ENCODE measurements around the gene SNRPB.

SNRPB gene

GRCh38 chr20:2473516-2473915 is 2.9 kb upstream of the SNRPB start:
- no peak for TF ChIP-seq CTCF (IDR thresholded peaks at IDR 0.05; ENCODE audit: low read depth, low read length, missing control alignments)
- H3K4me3 ChIP-seq (replicated peaks; ENCODE audit: low read depth, low read length) = no peak overlapping the region
- peak; percentile 60 for DNase-seq (ENCODE audit: extremely low read depth, low read depth)

- no peak for DNase-seq (ENCODE audit: extremely low read depth, low read depth)
- peak overlapping the region; percentile 95 for H3K4me3 ChIP-seq (replicated peaks; ENCODE audit: low read depth, low read length)
- no peak for TF ChIP-seq CTCF (IDR thresholded peaks at IDR 0.05; ENCODE audit: low read depth, low read length, missing control alignments)
These were observed 582 bp downstream of the SNRPB start for GRCh38 chr20:2469991-2470422.

GRCh38 chr20:2468581-2469407 is 1.8 kb downstream of the SNRPB start:
- no peak for TF ChIP-seq CTCF (IDR thresholded peaks at IDR 0.05; ENCODE audit: low read depth, low read length, missing control alignments)
- DNase-seq (ENCODE audit: extremely low read depth, low read depth) = no peak
- H3K4me3 ChIP-seq (replicated peaks; ENCODE audit: low read depth, low read length) = peak overlapping the region; percentile 95

DNA sequence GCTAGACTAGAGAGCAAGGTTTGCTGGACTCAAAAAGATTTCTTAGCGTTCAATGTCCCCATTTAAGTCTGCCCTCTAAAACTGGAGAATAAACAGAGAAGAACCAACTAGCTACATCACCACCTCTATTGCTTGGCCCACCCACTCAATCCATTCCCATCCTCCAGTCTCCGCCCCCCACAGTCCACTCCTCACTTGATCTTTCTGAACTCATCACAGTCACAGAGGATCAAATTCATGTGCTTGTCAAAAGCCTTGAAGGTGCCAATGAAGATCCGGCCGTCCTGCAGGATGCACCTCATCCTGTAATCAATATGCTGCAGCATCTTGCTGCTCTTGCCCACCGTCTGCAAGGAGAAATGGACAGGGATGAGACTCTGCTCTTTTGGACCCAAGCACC is 3.2 kb downstream of the SNRPB start:
- no peak for TF ChIP-seq CTCF (IDR thresholded peaks at IDR 0.05; ENCODE audit: low read depth, low read length, missing control alignments)
- peak overlapping the region; percentile 95 for H3K4me3 ChIP-seq (replicated peaks; ENCODE audit: low read depth, low read length)
- no peak for DNase-seq (ENCODE audit: extremely low read depth, low read depth)

GRCh38 chr20:2465100-2465499 is 5.5 kb downstream of the SNRPB start:
- no peak for TF ChIP-seq CTCF (IDR thresholded peaks at IDR 0.05; ENCODE audit: low read depth, low read length, missing control alignments)
- DNase-seq (ENCODE audit: extremely low read depth, low read depth) = no peak
- H3K4me3 ChIP-seq (replicated peaks; ENCODE audit: low read depth, low read length) = no peak overlapping the region

GRCh38 chr20:2463616-2464365 is 6.8 kb downstream of the SNRPB start:
- DNase-seq (ENCODE audit: extremely low read depth, low read depth) = no peak
- H3K4me3 ChIP-seq (replicated peaks; ENCODE audit: low read depth, low read length) = no peak overlapping the region
- no peak for TF ChIP-seq CTCF (IDR thresholded peaks at IDR 0.05; ENCODE audit: low read depth, low read length, missing control alignments)
